CMK (cell line): ENCODE results near the gene TTLL7.

Experiments
- DNase-seq: peaks from one replicate; pipeline ENCODE4 v3.0.0-alpha.2; 2010; ENCODE audit warnings: low read depth

Gene TTLL7

GRCh38 chr1:83864991-83865390 lies 133.9 kb downstream of the TTLL7 start:
- DNase-seq, result no peak

DNA sequence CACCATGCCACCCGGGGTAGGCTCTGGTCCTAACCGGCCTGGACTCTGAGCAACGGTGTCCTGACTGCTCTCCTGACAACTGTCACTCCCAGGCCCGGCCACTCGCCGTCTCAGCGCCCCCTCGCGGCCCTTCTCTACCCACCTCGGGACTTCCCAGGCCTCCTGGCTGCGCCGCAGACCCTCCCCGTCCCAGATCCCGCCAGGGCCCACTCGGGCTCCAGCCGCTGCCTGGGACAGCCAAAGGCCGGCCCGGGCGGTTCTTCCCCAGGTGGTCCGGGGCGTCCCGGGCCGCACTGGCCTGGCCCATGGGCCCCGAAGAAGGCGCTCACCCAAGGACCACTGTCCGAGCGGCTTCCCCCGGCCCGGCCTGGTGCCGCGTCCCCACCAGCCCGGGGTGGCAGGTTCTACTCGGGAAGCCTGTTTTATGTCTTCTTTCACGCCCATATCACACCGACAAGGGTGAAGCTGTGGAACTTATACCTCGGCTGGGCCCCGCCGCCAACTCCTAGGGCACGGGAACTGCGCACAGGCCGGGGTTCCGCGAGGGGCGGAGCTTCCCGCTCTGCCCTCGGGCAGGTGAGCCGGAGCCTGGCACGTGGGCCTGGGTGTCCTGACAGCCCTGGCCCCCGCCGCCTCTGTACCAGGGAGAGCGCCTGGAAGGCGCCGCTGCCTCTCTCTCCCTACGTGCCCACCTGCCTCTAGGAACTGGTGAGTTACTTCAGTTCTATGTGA lies 138.3 kb downstream of the TTLL7 start:
- peak; percentile 2 for DNase-seq

DNA sequence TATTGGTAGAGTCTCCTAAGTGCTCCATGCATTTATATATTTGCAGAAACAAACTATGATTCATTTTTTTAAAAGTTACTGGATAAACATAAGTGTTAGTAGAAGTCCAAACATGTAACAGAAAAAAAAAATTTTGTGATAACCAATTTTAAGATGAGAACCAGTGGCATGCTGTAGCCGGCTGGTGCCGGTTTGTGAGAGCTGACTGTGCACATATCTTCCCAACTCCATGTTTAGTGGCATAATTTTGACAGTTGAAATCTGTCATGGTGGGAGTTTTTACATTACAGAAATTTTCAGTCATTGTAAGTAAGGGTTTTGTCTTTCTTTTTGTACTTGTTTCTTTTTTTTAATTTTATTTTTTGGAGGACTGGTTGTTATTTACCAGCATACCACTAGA lies 141.2 kb downstream of the TTLL7 start:
- no peak for DNase-seq

- no peak for DNase-seq
Measured at GRCh38 chr1:83857103-83857502, 141.8 kb downstream of the TTLL7 start.

DNA sequence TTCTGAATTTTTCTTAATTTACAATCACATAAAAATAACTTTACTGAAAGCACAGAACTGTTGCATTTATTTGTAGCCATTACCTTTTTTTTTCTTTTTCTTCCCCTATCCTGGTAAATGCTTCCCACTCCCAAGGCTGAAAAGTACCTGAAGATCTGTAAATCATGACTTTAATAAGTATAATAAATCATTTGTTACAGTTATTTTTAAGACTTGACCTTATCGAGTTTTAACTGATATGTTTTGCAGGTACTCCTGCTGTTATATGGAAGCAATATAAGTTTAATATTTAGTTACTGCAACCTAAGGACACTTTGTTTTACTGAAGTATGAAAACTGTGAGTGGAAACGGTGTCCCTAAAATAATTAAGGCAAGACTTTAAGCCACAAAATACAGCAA lies 142.6 kb downstream of the TTLL7 start:
- DNase-seq, result no peak

GRCh38 chr1:83854456-83854855 lies 144.5 kb downstream of the TTLL7 start:
- no peak for DNase-seq

- DNase-seq, result no peak
Measured at GRCh38 chr1:83850834-83851233, 148.1 kb downstream of the TTLL7 start.

- no peak for DNase-seq
Measured at GRCh38 chr1:83849191-83850061, 149.5 kb downstream of the TTLL7 start.

GRCh38 chr1:83846138-83846537 lies 152.8 kb downstream of the TTLL7 start:
- DNase-seq, result no peak

GRCh38 chr1:83845437-83846071 lies 153.4 kb downstream of the TTLL7 start:
- no peak for DNase-seq

- DNase-seq, result no peak
Measured at GRCh38 chr1:83844546-83844945, 154.4 kb downstream of the TTLL7 start.

GRCh38 chr1:83839566-83840173 lies 159.3 kb downstream of the TTLL7 start:
- no peak for DNase-seq

DNA sequence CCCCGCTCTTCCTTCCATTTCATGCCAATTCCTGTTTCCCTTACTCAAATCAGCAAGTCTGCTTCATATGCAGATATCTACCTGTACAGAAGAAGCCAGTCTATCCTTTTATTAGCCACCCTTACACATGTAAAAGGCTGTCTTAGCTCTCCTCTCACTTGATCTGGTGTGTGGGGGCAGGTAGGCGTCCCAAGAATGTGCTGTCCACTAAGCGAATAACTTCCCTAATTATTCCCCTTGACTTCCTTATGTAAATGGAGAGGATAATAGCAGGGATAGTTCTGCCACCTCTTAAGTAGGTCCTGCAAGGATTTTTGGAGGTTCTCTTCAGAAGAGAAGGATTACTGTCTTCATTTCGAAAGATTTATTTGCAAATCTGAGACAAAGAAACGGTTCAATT lies 160.4 kb downstream of the TTLL7 start:
- DNase-seq, result no peak

DNA sequence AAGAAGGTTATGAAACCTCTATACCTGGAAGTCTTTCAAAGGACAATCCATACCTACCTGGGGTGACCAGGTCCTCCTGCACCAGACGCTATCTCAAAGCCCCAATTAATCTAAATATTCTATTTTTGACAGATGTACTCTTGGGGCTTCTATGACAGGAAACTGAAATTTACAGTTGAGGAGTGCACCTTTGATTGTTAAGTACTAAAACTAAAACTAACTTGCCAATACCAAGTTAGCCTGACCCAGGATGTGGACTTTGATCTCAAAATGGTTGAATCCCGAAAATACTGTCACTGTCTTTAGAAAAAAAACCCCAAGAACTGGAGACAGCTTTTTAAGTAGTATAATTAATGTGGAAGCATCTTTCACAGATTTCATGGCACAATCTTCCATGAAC lies 162.4 kb downstream of the TTLL7 start:
- no peak for DNase-seq

DNA sequence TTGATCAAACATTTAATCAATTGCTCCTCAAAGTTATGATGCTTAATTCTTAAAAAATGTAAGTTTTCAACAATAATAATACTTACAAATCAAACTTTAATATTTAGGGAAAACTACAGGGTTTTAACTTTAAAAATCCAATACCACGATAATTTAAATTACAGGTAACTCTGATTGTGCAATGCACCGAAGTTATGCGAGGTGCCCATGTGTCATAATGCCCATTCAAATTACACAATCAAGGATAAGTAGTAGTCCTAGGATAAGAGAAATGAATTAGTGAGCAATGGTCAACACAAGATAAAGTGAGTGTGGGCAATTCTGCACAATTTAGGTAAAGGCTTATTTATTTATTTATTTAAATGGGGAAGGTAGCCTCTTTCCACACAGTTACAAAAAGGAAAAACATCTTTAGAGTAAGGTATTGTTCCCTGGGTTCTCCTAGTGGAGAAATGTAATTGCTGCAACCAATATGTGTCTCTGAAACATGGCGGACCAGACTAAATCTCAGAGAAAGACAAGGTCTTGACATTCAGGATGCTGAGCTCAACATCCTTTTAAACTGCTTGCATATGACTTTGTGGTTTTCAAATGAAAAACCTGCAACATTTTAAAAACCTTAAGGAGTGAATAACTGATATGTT lies 164.2 kb downstream of the TTLL7 start:
- no peak for DNase-seq

DNA sequence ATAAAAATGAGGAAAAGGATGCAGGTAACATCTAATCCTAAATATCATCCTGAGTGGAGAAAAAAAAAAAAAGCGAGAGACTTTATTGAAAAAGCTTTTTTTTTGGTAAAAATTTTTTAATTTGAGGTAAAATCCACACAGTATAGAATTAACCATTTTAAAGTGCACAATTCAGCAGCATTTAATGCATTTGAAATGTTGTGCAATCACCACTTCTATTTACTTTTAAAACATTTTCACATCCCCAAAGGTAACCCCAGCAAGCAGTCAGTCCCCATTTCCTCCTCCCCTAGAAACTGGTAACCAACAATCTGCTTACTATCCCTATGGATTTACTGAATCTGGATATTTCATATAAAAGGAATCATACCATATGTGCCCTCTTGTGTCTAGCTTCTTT lies 166.7 kb downstream of the TTLL7 start:
- DNase-seq, result no peak

GRCh38 chr1:83829106-83829505 lies 169.8 kb downstream of the TTLL7 start:
- no peak for DNase-seq

DNA sequence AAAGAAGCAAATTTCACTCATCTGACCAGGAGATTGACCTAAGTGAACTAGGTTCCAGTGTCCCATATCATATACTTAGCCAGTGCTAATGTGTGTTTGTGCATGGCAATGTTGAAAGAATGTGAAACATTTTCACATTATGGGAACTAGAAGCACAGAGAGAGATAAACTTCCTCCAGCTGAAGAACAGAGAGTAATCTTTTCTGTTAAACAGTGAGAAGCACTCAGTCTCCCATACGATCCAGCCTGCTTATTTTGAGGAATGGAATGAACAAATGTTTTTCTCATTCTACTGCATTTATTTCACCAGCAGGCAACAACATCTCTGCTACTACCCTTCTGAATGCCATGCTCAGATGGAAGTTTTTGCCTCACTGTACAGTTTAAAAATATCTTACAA lies 170.5 kb downstream of the TTLL7 start:
- no peak for DNase-seq

- DNase-seq, result no peak
Measured at GRCh38 chr1:83827741-83828140, 171.2 kb downstream of the TTLL7 start.

GRCh38 chr1:83822208-83822607 lies 176.7 kb downstream of the TTLL7 start:
- DNase-seq, result no peak

DNA sequence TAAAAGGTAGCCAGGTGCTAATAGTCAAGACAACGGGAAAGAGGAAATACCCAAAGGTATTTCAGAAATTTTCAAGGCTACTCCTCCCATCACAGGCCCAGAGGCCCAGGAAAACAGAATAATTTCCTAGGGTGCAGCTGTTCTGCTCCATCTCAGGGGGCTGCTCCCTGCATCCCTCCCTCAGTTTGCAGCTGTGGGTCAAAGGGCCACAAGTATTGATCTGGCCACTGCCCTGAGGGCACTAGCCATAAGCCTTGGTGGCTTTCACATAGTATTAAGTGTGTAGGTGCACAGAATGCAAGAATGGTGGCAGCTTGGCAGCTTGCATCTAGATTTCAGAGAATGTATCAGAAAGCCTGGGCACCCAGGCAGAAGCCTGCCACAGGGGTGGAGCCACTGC lies 179.5 kb downstream of the TTLL7 start:
- DNase-seq, result no peak

- DNase-seq, result no peak
Measured at GRCh38 chr1:83818916-83819315, 180.0 kb downstream of the TTLL7 start.
